HG03060 (cell line): ENCODE data around the gene DYSF.
"Not testable (repeated sequence)": the region's sequence is repeated elsewhere in the genome, so short reads cannot be mapped to it uniquely, and the experiment has no call there.

Experiments
- ATAC-seq: cut with Tn5 transposase; IDR thresholded peaks from one replicate; pipeline ENCODE4 v1.9.1; 2021; ENCODE audit warnings: low read depth, moderate number of reproducible peaks; ENCODE audit not compliant: unreplicated experiment

Gene DYSF

GRCh38 chr2:71469403-71470398, 16.3 kb downstream of the DYSF start:
- ATAC-seq: no peak

- ATAC-seq: no peak
Measured at GRCh38 chr2:71471276-71471675, 17.9 kb downstream of the DYSF start.

- ATAC-seq: no peak
Measured at GRCh38 chr2:71472019-71472418, 18.7 kb downstream of the DYSF start.

GRCh38 chr2:71473346-71474031, 20.1 kb downstream of the DYSF start:
- ATAC-seq: no peak

DNA sequence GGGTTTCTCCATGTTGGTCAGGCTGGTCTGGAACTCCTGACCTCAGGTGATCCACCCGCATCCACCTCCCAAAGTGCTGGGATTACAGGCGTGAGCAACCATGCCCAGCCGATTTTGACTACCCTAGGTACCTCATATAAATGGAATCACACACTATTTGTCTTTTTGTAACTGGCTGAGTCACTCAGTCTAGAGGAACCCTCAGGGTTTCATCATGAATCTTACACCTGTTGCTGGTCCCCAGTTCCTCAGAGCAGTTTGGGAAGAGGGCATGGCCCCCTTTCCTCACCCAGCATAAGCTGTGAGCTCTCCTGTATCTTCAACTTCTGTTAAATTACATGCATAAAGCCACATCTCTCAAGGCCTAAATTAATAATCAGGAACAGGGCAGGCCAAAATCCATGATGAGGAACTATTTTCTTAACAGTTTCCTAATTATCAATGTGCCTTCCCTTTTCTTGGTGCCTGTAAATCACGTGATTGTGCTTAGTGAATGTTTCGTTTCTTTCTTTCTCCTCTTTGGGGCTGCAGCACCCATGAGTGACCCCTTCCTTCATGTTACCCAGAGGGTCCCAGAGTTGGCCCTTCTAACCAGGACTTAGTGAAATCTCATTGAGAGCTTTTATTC, 20.9 kb downstream of the DYSF start:
- no peak for ATAC-seq

DNA sequence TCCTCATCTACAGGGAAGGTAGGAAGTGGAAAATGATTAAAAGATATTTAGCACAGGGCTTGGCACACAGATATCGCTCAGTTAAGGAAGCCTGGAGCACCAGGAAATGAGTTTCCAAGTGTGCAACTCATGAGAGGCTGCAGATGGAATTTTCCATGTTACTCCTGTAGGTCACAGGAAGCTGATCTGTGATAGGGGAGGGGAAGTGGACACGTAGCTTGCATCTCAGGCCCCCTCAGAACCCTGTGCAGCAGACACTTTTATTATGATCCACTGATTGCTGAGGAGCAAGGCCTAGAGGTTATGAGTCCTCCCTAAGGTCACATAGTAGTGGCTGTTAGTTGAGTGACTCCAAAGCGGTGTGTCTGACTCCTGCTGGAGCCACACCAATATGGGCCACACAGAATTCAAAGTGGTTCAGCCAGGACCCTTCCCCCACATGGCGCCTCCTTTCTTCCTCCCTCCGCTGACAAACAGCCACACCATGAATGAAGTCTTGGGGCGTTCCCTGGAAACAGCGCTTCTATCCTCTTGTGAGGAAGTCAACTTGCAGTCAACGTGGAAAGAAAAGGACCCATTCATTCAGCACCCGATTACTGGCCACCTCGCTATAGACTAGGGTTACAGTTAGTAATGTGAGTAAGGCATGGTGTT, 21.5 kb downstream of the DYSF start:
- no peak for ATAC-seq

GRCh38 chr2:71476495-71476894, 23.1 kb downstream of the DYSF start:
- no peak for ATAC-seq

- no peak for ATAC-seq
Measured at GRCh38 chr2:71477231-71477691, 23.9 kb downstream of the DYSF start.

- no peak for ATAC-seq
Measured at GRCh38 chr2:71478806-71479205, 25.4 kb downstream of the DYSF start.

GRCh38 chr2:71479261-71479660, 25.9 kb downstream of the DYSF start:
- ATAC-seq: no peak

GRCh38 chr2:71481111-71481510, 27.8 kb downstream of the DYSF start:
- ATAC-seq: no peak

- ATAC-seq: no peak
Measured at GRCh38 chr2:71482055-71482454, 28.7 kb downstream of the DYSF start.

DNA sequence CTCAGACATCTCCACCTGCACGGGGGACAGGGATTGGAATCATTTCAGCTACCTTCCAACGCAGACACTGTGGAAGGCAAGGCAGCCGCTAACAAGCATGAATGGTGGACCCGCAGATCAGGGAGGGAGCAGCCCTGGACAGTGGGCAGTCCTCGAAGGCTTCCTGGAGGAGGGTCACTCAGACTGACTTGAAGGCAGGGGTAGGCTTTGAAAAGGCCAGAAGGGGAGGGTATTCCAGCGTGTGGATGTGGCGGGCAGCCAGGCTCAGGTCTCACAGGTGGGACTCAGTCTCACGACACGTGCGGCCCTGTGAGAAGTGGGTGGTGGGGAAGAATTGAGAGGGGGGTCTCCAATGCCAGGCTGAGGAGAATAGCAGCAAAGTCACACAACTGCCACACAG, 29.9 kb downstream of the DYSF start:
- ATAC-seq: no peak

GRCh38 chr2:71484354-71484753, 31.0 kb downstream of the DYSF start:
- ATAC-seq: no peak

GRCh38 chr2:71486881-71487640, 33.7 kb downstream of the DYSF start:
- no peak for ATAC-seq

DNA sequence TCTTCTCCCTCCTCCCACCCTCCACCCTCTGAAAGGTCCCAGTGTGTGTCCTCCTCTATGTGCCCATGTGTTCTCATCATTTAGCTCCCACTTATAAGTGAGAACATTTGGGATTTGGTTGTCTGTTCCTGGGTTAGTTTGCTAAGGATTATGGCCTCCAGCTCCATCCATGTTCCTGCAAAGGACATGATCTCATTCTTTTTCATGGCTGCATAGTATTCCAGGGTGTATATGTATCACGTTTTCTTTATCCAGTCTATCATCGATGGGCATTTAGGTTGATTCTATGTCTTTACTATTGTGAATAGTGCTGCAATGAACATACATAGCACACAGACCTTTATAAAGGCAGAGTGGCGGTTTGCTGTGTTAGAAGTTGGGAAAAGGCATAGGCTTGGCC, 38.2 kb downstream of the DYSF start:
- ATAC-seq: not testable (repeated sequence)

DNA sequence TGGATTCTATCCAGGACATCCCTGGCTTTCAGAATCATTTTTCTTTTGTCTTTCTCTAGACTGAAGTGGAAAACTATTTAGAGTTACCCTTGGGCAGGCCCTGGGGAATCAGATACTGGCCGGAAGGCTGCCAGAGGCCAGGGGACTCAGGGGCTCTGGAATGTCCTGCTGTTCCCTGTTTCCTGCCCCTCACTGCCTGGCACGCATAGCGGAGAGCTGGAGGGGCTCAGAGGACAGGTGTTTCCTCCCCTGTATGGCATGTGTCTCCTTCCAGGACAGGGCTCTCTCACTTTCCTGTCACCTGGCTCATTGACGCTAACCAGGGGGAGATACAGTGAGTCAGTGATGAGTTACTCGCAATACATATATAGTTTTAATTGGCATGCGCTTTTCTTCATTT, 38.8 kb downstream of the DYSF start:
- no peak for ATAC-seq

DNA sequence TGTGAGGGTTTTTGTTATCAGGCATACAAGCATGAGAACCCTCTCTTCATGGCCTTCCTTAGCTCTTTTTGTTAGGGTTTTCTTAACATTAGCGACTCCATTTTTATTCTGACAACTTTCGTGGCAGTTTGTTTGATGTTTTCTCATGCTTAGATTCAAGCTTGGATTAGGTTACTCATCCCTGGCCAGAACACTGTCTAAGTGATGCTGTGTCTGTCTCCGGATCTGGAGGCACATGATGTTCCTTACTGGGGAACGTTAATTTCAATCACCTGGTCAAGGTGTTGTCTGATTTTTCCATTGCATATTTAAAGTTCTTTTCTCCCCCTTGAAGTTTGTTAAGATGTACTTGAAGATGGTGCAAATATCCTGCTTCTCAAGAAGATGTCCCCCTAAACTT, 40.7 kb downstream of the DYSF start:
- ATAC-seq: no peak

DNA sequence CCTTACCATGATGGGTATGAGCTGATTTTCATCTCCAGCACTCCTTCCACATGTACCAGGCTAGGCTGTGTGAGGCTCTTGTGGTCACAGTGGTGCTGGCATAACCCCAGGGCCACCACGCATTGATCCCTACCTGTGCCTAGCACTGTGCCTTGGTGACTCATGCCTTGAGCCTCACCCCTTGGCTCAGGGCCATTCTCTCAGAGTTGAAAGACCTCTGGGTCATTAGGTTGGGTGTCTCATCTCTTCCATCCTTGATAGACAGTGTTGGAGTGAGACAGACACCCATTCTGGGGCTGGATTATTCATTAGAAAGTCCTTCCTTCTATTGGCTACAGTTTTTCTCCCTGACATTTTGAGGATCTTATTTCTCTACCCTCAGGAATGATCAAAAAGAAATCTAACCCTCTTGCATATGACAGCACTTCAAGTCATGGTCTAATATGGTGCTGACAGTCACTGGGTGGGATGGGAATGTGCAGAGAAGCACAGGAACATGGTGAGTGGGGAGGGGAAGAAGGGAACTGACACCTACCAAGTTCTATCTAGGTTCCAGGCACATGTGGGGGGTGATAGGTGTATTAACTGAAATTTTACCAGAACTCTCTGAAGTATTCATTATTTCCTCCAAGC, 41.3 kb downstream of the DYSF start:
- ATAC-seq: no peak
